Central memory CD4-positive, alpha-beta T cell (primary cell): ENCODE measurements around the gene REN.

ENCODE experiments used
- DNase-seq: peaks from one replicate; pipeline ENCODE4 v3.0.0; 2022

The REN gene

DNA sequence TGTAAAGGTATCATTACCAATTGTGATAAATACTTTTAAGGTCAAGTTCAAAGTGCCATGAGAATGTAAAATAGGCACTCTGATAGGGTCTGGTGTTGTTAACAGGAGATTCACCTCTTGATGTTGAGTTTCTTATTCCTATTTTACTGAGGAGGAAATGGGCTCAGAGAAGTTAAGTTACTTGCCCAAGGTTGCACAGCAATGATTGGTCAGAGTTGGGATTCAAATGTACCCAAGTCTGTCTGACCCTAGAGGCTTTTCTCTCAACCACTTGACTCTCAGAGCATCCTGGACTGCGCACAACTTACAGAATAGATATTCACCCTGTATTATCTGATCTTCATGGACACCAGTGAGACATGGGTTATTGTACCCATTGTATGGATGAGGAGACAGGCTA lies 59.3 kb downstream of the REN start:
- DNase-seq = no peak

DNA sequence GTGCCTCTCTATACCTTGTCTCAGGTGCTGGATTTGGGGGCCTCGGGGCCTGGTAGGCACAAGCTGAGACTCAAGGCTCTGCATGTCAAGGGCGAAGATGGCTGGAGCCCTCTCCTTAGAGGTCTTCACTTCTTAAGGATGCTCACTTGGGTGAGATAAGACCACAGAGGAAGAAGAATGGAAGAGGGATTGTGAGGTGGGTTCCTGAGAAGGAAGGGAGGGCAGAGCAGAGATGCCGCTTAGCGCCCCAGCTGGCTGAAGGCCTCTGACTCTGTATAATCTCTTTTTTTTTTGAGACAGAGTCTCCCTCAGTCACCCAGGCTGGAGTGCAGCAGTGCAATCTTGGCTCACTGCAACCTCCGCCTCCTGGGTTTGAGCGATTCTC lies 61.0 kb downstream of the REN start:
- no peak for DNase-seq
